Measurements from ENCODE around the gene ZSCAN10.

ZSCAN10 gene

GRCh38 chr16:3065069-3065741 is 33.9 kb downstream of the ZSCAN10 start, which contains the start of gene IL32:
Gene IL32, plus strand, starts transcription at chr16:3065640. Its CDS starts 172 bp downstream, at chr16:3065812.
- TF ChIP-seq CEBPB (IDR thresholded peaks at IDR 0.05): no peak
- TF ChIP-seq YY1 (IDR thresholded peaks at IDR 0.05; ENCODE audit: low read depth): no peak
- no peak for TF ChIP-seq FOXM1 (IDR thresholded peaks at IDR 0.05; ENCODE audit: borderline replicate concordance, low read depth)
- TF ChIP-seq, protein P1, sequence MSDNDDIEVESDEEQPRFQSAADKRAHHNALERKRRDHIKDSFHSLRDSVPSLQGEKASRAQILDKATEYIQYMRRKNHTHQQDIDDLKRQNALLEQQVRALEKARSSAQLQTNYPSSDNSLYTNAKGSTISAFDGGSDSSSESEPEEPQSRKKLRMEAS (IDR thresholded peaks at IDR 0.05): no peak
- TF ChIP-seq, protein P2, sequence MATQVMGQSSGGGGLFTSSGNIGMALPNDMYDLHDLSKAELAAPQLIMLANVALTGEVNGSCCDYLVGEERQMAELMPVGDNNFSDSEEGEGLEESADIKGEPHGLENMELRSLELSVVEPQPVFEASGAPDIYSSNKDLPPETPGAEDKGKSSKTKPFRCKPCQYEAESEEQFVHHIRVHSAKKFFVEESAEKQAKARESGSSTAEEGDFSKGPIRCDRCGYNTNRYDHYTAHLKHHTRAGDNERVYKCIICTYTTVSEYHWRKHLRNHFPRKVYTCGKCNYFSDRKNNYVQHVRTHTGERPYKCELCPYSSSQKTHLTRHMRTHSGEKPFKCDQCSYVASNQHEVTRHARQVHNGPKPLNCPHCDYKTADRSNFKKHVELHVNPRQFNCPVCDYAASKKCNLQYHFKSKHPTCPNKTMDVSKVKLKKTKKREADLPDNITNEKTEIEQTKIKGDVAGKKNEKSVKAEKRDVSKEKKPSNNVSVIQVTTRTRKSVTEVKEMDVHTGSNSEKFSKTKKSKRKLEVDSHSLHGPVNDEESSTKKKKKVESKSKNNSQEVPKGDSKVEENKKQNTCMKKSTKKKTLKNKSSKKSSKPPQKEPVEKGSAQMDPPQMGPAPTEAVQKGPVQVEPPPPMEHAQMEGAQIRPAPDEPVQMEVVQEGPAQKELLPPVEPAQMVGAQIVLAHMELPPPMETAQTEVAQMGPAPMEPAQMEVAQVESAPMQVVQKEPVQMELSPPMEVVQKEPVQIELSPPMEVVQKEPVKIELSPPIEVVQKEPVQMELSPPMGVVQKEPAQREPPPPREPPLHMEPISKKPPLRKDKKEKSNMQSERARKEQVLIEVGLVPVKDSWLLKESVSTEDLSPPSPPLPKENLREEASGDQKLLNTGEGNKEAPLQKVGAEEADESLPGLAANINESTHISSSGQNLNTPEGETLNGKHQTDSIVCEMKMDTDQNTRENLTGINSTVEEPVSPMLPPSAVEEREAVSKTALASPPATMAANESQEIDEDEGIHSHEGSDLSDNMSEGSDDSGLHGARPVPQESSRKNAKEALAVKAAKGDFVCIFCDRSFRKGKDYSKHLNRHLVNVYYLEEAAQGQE (IDR thresholded peaks at IDR 0.05; ENCODE audit: low read depth): no peak
- TF ChIP-seq EP300 (IDR thresholded peaks at IDR 0.05; ENCODE audit: borderline replicate concordance): no peak
- TF ChIP-seq, protein P3, sequence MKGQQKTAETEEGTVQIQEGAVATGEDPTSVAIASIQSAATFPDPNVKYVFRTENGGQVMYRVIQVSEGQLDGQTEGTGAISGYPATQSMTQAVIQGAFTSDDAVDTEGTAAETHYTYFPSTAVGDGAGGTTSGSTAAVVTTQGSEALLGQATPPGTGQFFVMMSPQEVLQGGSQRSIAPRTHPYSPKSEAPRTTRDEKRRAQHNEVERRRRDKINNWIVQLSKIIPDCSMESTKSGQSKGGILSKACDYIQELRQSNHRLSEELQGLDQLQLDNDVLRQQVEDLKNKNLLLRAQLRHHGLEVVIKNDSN (IDR thresholded peaks at IDR 0.05): no peak
- TF ChIP-seq TCF12 (IDR thresholded peaks at IDR 0.05; ENCODE audit: low read depth): no peak
- TF ChIP-seq ZBTB7A (IDR thresholded peaks at IDR 0.05; ENCODE audit: low read depth): no peak
- no peak for TF ChIP-seq TEAD4 (IDR thresholded peaks at IDR 0.05)
- TF ChIP-seq EGR1 (IDR thresholded peaks at IDR 0.05): no peak
- TF ChIP-seq NFIC (IDR thresholded peaks at IDR 0.05): no peak
- TF ChIP-seq RAD21 (IDR thresholded peaks at IDR 0.05; ENCODE audit: low read depth): no peak
- TF ChIP-seq CREB1 (IDR thresholded peaks at IDR 0.05; ENCODE audit: low read depth): no peak
- TF ChIP-seq TAF1 (IDR thresholded peaks at IDR 0.05; ENCODE audit: low read depth): no peak

- TF ChIP-seq YY1 (IDR thresholded peaks at IDR 0.05; ENCODE audit: low read depth): no peak
- no peak for TF ChIP-seq ZBTB7A (IDR thresholded peaks at IDR 0.05; ENCODE audit: low read depth)
- TF ChIP-seq CREB1 (IDR thresholded peaks at IDR 0.05; ENCODE audit: low read depth): no peak
- TF ChIP-seq EGR1 (IDR thresholded peaks at IDR 0.05): no peak
- TF ChIP-seq, protein P3 (IDR thresholded peaks at IDR 0.05): no peak
- no peak for TF ChIP-seq FOXM1 (IDR thresholded peaks at IDR 0.05; ENCODE audit: borderline replicate concordance, low read depth)
- no peak for TF ChIP-seq NFIC (IDR thresholded peaks at IDR 0.05)
- TF ChIP-seq TEAD4 (IDR thresholded peaks at IDR 0.05): no peak
- no peak for TF ChIP-seq RAD21 (IDR thresholded peaks at IDR 0.05; ENCODE audit: low read depth)
- TF ChIP-seq, protein P1 (IDR thresholded peaks at IDR 0.05): no peak
- TF ChIP-seq CEBPB (IDR thresholded peaks at IDR 0.05): no peak
- TF ChIP-seq TCF12 (IDR thresholded peaks at IDR 0.05; ENCODE audit: low read depth): no peak
- no peak for TF ChIP-seq TAF1 (IDR thresholded peaks at IDR 0.05; ENCODE audit: low read depth)
- no peak for TF ChIP-seq EP300 (IDR thresholded peaks at IDR 0.05; ENCODE audit: borderline replicate concordance)
- TF ChIP-seq, protein P2 (IDR thresholded peaks at IDR 0.05; ENCODE audit: low read depth): no peak
Measured at GRCh38 chr16:3063625-3064386, 35.3 kb downstream of the ZSCAN10 start.

DNA sequence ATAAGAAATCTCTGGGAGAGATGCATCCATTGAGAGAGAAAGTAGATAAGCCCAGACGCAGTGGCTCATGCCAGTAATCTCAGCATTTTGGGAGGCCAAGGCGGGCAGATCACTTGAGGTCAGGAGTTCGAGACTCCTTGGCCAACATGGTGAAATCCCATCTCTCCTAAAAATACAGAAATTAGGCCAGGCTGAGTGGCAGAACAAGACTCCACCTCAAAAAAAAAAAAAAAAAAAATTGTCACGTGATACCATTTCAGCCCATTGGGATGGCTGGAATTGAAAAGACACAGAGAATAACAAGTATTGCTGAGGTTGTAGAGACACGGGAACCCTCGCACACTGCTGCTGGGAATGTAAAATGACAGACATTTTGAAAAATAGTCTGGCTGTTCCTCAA is 36.5 kb downstream of the ZSCAN10 start:
- TF ChIP-seq CEBPB (IDR thresholded peaks at IDR 0.05): no peak
- TF ChIP-seq YY1 (IDR thresholded peaks at IDR 0.05; ENCODE audit: low read depth): no peak
- TF ChIP-seq, protein P3 (IDR thresholded peaks at IDR 0.05): peak; percentile 56
- no peak for TF ChIP-seq ZBTB7A (IDR thresholded peaks at IDR 0.05; ENCODE audit: low read depth)
- TF ChIP-seq TEAD4 (IDR thresholded peaks at IDR 0.05): no peak
- TF ChIP-seq, protein P2 (IDR thresholded peaks at IDR 0.05; ENCODE audit: low read depth): no peak
